Smooth muscle cell of the brain vasculature (primary cell): ENCODE measurements around the gene KRTAP5-7.
"Not testable (repeated sequence)": the region's sequence is repeated elsewhere in the genome, so short reads cannot be mapped to it uniquely, and the experiment has no call there.

Experiments used
- DNase-seq: peaks from one replicate; pipeline ENCODE4 v3.0.0-alpha.2; 2012; ENCODE audit warnings: low read depth, low spot score

KRTAP5-7 gene

DNA sequence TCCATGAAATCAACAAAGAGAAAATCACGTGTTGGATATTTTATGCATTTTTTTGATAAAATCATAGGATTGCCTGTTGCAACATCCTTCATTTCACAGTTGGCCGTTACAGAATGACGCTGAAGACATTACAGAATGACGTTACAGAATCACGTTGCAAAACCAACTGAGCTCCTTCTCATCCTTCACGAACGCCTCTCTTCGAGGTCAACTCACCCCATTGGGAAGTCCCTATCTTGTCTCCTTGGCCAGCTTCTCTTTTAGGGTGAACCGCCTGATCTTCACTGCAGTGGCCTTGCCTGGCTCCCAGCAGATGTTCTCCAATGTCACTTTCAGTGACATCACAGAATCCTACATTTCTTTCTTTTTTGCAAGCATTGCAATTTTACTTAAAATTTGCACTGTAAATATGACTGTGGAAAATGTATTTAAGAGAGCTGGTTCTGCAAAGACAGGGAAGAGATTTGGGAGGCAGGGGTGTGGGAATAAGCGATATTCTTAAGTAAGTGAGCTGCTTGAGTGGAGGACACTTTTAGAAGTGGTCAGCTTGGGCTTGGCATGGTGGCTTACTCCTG is 5.1 kb downstream of the KRTAP5-7 start:
- no peak for DNase-seq

DNA sequence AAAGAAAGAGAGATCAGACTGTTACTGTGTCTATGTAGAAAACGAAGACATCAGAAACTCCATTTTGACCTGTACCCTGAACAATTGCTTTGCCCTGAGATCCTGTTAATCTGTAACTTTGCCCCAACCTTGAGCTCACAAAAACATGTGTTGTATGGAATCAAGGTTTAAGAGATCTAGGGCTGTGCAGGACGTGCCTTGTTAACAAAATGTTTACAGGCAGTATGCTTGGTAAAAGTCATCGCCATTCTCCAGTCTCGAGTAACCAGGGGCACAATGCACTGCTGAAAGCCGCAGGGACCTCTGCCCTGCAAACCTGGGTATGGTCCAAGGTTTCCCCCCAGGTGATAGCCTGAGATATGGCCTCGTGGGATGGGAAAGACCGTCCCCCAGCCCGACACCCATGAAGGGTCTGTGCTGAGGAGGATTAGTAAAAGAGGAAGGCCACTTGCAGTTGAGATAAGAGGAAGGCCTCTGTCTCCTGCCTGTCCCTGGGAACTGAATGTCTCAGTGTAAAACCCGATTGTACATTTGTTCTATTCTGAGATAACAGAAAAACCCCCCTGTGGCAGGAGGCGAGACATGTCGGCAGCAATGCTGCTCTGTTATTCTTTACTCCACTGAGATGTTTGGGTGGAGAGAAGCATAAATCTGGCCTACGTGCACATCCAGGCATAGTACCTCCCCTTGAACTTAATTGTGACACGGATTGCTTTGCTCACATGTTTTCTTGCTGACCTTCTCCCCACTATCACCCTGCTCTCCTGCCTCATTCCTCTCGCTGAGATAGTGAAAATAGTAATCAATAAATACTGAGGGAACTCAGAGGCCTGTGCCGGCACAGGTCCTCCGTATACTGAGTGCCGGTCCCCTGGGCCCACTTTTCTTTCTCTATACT is 7.9 kb downstream of the KRTAP5-7 start:
- DNase-seq: not testable (repeated sequence)

DNA sequence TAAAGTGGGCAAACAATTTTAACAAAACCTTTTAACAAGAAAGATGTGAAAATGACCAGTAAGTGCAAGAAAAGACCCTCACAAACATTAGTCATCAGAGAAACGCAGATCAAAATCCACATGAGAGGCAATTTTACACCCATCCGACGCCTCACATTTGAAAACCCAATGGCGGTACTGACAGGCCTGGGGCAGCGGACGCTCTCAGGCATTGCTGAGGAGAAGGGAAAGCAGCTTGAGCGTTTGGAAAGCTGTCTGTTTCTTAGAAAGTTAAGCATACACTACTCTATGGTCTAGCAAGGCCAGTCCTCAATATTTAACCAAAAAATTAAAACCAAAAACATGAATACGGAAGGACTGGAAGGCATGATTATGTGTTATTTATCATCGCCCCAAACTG is 8.8 kb downstream of the KRTAP5-7 start:
- DNase-seq: no peak

DNA sequence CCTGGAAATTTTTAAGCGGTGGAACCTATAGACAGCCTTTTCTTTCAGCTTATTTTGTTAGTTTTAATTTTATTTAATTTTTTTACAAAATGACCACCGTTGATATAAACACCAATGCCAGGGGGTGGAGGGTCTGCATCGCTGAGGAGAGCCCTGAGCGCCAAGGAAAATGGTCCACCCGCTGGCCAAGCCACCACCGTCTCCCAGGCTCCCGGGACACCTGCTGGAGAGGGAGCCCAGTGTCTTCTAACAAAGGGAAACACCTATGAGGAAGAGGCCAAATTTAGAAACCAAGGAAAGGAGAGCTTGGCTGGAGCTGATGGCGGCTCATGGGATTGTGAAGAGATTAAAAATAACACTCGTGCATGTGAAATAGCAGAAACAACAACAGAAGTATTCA is 10.5 kb downstream of the KRTAP5-7 start:
- DNase-seq: no peak

DNA sequence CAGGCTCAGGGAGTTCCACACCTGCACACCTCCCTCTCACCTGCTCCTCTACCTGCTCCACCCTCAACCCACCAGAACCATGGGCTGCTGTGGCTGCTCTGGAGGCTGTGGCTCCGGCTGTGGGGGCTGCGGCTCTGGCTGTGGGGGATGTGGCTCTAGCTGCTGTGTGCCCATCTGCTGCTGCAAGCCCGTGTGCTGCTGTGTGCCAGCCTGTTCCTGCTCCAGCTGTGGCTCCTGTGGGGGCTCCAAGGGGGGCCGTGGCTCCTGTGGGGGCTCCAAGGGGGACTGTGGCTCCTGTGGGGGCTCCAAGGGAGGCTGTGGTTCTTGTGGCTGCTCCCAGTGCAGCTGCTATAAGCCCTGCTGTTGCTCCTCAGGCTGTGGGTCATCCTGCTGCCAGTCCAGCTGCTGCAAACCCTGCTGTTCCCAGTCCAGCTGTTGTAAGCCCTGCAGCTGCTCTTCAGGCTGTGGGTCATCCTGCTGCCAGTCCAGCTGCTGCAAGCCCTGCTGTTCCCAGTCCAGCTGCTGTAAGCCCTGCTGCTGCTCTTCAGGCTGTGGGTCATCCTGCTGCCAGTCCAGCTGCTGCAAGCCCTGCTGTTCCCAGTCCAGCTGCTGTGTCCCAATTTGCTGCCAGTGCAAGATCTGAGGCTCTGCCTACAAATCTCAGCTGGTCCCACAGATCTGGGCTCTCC is 11.1 kb downstream of the KRTAP5-7 start, which contains the start of gene KRTAP5-8:
TSS of gene KRTAP5-8 (plus strand) at position 49 of the 689 bp plus-strand sequence. CDS start at position 80, 31 bp downstream.
- not testable (repeated sequence) for DNase-seq

DNA sequence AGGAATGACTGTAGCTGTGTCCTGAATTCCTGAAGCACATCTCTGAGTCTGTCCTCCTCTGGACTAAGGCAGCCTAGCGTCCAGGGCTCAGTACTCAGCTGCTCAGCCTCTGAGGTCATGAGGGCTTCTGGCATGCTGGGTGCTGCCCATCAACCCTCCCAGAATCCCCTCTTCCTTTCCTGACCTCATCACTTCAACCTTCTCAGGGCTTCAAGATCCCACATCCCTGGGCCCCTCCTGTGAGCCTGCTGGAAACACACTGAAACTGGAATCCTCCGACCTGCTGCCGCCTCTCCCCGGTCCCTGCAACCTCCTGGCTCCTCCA is 11.6 kb downstream of the KRTAP5-7 start:
- DNase-seq: no peak

DNA sequence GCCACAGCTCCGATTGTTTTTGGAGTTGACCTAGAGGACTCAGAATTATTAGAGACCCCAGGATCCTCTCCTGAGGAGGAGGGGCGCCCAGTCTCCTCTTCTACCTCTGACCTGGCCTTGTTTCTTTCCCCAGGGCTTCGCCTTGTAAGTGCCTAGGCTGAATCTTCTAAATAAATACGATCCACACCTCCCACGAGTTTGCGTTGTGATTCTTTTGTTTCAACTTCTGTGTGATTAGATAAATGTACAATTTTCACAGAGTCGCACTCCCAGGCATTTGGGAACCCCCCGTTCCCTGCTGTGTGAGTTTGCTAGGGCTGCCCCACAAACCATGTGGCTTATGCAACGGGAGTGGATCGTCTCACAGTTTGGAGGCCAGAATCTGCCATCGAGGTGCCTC is 11.9 kb downstream of the KRTAP5-7 start:
- DNase-seq: no peak

DNA sequence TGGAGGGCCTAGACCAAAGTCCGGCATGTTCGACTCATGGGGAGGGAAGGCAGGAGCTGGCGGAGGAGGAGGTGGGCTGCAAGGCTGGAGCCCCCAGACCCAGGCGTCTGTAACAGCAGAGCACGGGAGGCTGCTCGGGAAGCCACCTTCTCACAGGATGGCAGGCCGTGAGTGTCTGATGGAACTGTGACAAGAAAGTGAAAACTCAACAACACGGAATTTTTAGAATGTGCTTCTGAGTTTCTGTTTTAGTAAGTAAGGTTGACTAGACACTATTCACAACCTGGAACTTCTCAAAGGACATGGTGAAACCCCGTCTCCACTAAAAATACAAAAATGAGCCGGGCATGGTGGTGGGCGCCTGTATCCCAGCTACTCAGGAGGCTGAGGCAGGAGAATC is 12.9 kb downstream of the KRTAP5-7 start:
- DNase-seq: not testable (repeated sequence)

DNA sequence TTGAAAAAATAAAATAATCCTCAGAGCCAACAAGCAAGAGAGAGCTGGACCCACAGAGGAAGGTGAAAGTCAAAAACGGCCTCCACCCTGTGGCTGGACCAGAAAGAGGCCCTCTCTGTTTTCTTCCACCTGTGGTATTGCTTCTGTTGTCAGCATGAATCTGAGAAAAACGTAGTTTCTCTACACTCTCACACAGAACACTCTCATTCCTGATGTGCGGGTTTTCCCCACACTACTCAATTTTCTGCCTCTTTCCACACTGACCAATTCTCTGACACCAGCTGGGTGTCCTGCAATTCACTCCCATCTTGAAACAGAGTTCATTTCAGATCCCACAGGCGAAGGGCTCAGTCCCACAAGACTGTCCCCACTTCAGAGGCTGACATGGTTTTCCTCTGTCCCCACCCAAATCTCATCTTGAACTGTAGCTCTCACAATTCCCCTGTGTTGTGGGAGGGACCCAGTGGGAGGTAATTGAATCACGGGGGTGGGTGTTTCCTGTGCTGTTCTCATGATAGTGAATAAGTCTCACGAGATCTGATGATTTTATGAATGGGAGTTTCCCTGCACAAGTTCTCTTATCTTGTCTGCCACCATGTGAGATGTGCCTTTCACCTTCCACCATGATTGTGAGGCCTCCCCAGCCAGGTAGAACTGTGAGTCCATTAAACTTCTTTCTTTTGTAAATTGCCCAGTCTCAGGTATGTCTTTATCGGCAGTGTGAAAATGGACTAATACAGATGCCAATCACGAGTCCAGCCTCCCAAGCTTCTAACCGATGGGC is 13.6 kb downstream of the KRTAP5-7 start:
- DNase-seq: not testable (repeated sequence)

DNA sequence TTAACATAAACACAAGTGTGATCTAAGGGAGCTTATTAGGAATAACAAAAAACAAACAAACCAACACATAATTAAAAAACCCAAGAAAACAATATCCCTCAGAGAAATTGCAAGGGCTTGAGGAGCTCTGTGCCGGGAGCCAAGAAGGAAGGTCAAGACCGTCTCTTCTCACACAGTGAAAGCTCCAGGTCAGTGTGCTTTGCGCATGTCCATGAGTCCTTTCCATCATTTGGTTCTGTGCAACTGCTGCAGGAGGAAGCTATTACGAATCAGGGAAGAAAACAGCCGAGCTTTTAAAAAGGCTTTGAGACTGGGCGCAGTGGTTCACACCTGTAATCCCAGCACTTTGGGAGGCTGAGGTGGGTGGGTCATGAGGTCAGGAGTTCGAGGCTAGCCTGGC is 15.3 kb downstream of the KRTAP5-7 start:
- DNase-seq: no peak

DNA sequence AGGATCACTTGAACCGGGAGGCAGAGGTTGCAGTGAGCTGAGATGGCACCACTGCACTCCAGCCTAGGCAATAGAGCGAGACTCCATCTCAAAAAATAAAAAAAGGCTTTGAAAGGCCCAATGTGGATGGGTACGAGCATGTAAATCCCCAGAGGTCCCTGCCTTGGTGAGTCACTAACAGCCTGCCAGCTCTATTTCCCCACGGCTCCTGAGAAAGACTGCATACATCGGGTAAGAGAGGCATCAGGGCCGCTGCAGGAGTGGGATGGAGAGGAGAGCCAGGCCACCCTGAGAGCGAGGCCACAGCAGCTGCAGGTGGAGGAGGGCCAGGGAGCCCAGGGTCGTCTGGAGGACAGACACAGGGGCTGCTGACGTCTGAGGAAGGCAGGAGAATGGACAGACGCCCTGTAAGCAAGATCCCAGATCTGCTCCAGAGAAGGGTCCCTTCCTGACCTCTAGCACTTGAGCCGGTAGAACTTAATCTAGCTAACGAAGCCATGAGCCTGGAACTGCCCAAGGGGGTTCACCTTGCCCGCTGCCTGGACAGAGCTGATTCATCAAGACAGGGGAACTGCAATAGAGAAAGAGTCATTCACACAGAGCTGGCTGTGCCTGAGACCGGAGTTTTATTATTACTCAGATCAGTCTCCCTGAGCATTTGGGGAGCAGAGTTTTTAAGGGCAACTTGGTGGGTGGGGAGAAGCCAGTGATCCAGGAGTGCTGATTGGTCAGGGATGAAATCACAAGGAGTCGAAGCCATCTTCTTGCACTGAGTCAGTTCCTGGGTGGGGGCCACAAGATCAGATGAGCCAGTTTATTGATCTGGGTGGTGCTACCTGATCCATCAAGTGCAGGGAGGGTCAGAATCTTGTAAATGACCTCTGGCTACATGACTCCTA is 16.1 kb downstream of the KRTAP5-7 start:
- DNase-seq: no peak

DNA sequence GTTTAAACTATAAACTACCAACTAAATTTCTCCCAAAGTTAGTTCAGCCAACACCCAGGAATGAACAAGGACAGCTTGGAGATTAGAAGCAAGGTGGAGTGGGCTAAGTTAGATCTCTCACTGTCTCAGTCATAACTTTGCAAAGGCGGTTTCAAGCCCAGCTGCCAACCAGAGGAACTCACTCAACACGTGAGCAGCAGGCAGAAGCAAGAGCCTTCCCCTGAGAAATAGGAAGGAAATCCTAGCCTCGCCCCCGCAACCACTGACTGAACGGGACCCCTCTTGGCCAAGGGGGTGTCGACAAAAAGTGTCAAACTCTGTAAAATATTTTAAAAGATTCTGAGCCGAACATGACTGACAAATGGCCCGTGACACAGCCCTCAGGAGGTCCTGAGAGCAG is 16.8 kb downstream of the KRTAP5-7 start:
- no peak for DNase-seq

DNA sequence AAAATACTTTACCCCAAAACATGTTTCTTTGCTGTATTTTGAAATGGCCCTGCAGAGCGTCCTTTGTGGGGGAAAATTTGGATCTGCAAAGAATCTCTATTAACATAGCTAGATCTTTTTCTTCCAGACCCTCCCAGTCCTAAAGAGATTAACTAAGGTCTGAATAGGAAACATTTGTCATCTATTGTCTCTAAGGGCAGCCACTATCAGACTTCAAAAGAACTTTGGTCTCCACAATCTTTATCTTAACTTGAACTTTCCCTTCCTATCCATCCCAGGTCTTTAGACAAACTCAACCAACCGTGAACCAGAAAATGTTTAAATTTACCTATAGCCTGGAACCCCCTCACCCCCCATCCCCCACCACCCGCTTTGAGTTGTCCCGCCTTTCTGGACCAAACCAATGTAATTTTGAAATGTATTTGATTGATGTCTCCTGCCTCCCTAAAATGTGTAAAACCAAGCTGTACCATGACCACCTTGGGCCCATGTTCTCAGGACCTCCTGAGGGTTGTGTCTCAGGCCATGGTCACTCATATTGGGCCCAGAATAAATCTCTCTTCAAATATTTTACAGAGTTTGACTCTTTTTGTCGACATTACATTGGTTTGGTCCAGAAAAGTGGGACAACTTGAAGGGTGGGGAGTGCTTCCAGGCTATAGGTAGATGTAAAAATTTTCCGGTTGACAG is 17.6 kb downstream of the KRTAP5-7 start:
- DNase-seq: no peak

DNA sequence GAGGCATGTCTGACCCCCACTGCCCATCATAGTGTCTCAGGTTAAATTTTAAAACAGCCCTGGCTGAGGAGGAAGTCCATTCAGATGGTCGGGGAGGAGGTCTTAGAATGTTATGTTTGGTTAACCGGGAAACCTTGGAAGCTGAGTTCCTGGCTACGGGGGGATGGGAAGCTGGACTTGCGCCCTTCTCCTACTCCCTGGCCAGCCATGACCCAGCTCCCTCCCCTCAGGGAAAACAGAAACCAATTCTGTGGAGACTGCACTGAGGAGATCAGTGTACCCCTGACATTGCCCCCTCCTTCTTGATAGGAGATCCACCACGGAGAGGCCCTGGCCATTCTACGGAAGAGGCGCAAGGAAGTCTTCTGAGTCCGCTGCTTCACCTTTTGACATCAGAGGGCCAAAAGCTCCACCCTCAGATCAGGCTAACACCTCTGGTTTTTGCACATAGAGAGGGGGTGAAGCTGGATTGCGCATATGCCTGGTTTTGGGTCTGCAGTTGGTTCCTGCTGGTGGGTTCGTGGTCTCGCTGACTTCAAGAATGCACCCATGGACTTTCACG is 18.4 kb downstream of the KRTAP5-7 start:
- no peak for DNase-seq

DNA sequence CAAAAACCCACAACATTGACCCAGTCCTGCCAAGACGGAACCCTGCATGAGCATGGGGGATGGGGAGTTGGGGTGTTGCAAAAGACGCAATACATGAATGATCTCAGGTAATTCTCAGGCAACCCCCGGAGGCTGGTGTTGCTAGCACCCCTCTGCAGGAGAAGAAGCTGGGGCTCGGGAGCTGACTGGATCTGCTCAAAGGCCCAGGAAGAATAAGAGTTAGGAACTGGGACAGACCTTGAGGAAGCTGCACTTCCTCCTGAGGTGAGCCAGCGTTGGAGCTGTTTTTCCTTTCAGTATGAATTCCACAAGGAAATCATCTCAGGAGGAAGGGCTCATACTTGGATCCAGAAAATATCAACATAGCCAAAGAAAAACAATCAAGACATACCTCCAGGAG is 21.1 kb downstream of the KRTAP5-7 start, which contains the start of gene KRTAP5-9:
TSS of gene KRTAP5-9 (plus strand) at position 301 of the 400 bp plus-strand sequence. CDS start 238 bp downstream, outside the sequence.
- DNase-seq: no peak

DNA sequence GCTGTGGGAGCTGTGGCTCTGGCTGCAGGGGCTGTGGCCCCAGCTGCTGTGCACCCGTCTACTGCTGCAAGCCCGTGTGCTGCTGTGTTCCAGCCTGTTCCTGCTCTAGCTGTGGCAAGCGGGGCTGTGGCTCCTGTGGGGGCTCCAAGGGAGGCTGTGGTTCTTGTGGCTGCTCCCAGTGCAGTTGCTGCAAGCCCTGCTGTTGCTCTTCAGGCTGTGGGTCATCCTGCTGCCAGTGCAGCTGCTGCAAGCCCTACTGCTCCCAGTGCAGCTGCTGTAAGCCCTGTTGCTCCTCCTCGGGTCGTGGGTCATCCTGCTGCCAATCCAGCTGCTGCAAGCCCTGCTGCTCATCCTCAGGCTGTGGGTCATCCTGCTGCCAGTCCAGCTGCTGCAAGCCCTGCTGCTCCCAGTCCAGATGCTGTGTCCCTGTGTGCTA is 21.7 kb downstream of the KRTAP5-7 start:
- DNase-seq: no peak

DNA sequence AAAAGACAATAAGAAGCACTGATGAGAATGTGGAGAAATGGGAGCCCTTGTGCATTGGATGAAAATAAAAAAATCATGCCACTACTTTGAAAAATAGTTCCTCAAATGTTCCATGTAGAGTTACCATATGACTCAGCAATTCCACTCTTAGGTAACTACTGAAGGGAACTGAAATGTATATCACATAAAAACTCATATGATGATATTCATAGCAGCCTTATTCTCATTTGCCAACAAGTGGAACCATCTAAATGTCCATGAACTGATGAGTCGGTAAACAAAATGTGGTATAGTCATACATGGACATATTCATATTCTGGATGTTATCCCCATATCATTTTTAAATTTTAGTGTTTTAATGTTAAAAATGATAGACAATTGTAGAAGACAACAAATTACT is 24.6 kb downstream of the KRTAP5-7 start:
- DNase-seq: no peak

DNA sequence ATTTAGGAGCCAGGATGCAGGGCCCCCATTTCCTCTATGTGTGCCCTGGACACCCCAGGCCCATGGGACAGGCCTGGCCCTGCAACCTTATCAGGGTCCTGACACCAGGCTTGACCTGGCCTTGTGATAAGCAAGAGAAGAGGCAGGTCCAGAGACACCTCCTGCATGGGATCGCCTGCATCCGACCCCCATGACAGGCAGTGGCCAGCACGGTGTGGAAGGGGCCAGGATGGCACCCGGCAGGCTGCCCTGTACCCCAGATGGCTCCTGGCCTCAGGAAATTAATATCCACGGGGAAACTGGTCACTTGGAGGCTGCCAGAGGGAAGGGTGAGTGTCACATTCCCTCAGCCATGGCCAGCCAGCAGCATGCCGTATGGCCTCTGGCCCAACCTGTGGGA is 27.9 kb downstream of the KRTAP5-7 start:
- no peak for DNase-seq

DNA sequence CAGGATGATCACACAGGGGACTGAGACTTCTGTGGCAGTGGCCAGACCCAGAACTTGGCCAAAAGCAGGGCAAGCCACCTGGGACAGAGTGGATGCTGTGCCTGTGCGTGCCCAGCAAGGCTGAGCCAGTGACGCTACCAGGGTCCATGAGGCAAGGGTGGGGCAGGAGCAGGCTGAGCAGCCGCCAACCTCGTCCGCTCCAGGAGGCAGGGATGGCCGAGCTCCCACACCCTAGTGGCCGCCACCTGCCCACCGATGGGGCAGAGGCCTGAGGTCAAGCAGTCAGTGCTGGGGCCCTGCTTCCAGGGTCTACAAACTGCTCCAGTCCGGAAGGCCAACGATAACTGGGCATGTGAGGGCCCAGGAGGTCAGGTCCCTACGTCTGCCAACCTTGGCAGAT is 28.4 kb downstream of the KRTAP5-7 start:
- DNase-seq: no peak

DNA sequence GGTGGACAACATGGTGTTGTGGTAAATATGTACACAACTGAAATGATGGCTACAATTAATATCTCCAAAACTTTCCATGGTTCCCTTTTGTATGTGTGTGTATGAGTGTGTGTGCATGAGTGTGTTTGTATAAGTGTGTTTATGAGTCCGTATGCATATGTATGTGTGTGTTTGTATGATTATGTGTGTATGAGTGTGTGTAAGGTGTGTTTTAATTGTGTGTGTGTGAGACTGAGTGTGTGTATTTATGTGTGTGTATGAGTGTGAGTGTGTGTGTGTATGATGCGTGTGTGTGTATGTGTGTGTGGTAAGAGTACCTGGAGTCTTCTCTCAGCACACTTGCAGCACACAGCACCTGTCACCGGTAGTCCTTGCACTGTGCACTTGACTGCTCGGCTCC is 29.0 kb downstream of the KRTAP5-7 start:
- DNase-seq: no peak
